Ovary (tissue), 3 donors: Measurements from ENCODE around the gene FKBP10.

Source experiments
- EP300 ChIP-seq: sonication (generic); formaldehyde crosslinking; IDR thresholded peaks from one replicate; pipeline ENCODE4 v1.6.1; 2017; ENCODE audit warnings: antibody characterized with exemption
- POLR2A ChIP-seq: fragments of 450-650 bp; IDR thresholded peaks from one replicate; pipeline ENCODE4 v1.6.1; 2017; ENCODE audit warnings: antibody characterized with exemption, mild to moderate bottlenecking, moderate library complexity
- TF ChIP-seq, protein P1 (sequence below), 3 donors: fragments of 450-650 bp in 2 of 3; fragments of 200-600 bp in 1 of 3; IDR thresholded peaks; one replicate each; pipeline versions ENCODE4 v1.5.1 to v1.8.0; 2016 to 2022; ENCODE audit warnings: antibody characterized with exemption in 3 of 3, mild to moderate bottlenecking in 1 of 3
- donor health status: DM: no; HTN: no; CAD: no.

DNA sequence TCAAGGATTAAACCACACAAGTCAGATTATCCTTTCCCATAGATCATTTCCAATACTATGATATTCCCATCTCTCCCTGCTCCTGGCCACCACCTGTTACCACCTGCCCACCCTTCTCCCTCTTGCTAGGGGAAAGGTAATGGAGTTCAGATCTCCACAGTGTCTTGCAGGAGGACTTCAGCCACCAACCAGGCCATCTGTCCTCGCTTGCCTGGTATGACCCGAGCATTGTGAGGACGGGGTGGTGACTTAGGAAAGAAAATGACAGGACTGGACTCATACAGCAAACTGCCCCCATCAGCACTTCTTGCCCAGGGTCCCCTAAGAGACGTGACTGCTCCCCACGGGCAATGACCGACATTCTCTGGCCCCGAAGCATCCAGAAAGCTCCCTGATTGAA lies 10.8 kb downstream of the FKBP10 start:
- TF ChIP-seq, protein P1, sequence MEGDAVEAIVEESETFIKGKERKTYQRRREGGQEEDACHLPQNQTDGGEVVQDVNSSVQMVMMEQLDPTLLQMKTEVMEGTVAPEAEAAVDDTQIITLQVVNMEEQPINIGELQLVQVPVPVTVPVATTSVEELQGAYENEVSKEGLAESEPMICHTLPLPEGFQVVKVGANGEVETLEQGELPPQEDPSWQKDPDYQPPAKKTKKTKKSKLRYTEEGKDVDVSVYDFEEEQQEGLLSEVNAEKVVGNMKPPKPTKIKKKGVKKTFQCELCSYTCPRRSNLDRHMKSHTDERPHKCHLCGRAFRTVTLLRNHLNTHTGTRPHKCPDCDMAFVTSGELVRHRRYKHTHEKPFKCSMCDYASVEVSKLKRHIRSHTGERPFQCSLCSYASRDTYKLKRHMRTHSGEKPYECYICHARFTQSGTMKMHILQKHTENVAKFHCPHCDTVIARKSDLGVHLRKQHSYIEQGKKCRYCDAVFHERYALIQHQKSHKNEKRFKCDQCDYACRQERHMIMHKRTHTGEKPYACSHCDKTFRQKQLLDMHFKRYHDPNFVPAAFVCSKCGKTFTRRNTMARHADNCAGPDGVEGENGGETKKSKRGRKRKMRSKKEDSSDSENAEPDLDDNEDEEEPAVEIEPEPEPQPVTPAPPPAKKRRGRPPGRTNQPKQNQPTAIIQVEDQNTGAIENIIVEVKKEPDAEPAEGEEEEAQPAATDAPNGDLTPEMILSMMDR (IDR thresholded peaks at IDR 0.05) = no peak
- TF ChIP-seq POLR2A = no peak
- TF ChIP-seq EP300 = no peak
